Endothelial cell of umbilical vein (primary cell): ENCODE data around the gene PPM1L.

Source experiments
- CTCF ChIP-seq, 2 donors: IDR thresholded peaks; 1 replicate in 1 of 2; 2 replicates in 1 of 2; pipeline ENCODE4 v1.5.1; 2011; ENCODE audit warnings: low read length in 2 of 2, mild to moderate bottlenecking in 2 of 2, moderate library complexity in 2 of 2, control low read depth in 1 of 2, inconsistent platforms in 1 of 2, low read depth in 1 of 2; ENCODE audit not compliant: insufficient read depth in 1 of 2; ENCODE audit errors: extremely low read depth in 1 of 2
- EZH2 ChIP-seq: IDR thresholded peaks from 2 replicates; pipeline ENCODE4 v1.6.1; 2012; ENCODE audit warnings: borderline replicate concordance, low read depth, mild to moderate bottlenecking, moderate library complexity, low read length, inconsistent platforms; ENCODE audit not compliant: severe bottlenecking
- FOS ChIP-seq: IDR thresholded peaks from 2 replicates; pipeline ENCODE4 v1.6.1; 2011; ENCODE audit warnings: mild to moderate bottlenecking, low read length, moderate library complexity, borderline replicate concordance; ENCODE audit not compliant: insufficient read depth
- GATA2 ChIP-seq: IDR thresholded peaks from 2 replicates; pipeline ENCODE4 v1.7.0; 2011; ENCODE audit warnings: low read depth, mild to moderate bottlenecking, moderate library complexity, mixed read lengths, low read length; ENCODE audit not compliant: insufficient read length, insufficient read depth
- JUN ChIP-seq: IDR thresholded peaks from 2 replicates; pipeline ENCODE4 v1.6.1; 2011; ENCODE audit warnings: borderline replicate concordance, low read depth; ENCODE audit not compliant: insufficient read length, insufficient read depth
- MAX ChIP-seq: IDR thresholded peaks from 2 replicates; pipeline ENCODE4 v1.6.1; 2011; ENCODE audit not compliant: insufficient read depth, insufficient read length
- MYC ChIP-seq: IDR thresholded peaks from one replicate; pipeline ENCODE4 v1.6.1; 2011; ENCODE audit warnings: mild to moderate bottlenecking, low read depth, low read length
- POLR2A ChIP-seq: IDR thresholded peaks from 2 replicates; pipeline ENCODE4 v1.6.1; 2012; ENCODE audit warnings: low read depth, mild to moderate bottlenecking, control low read depth, low read length
- POLR2AphosphoS5 ChIP-seq: IDR thresholded peaks from 2 replicates; pipeline ENCODE4 v1.6.1; 2012; ENCODE audit warnings: low read depth, mild to moderate bottlenecking, control low read depth, low read length, moderate library complexity; ENCODE audit not compliant: insufficient read depth

- TF ChIP-seq CTCF (IDR thresholded peaks at IDR 0.05; ENCODE audit: extremely low read depth in 1 of 2, insufficient read depth in 1 of 2, low read depth in 1 of 2, low read length in 2 of 2) (no peak), POLR2A (no peak), EZH2 (no peak), POLR2AphosphoS5 (no peak), MAX (no peak), MYC (no peak), FOS (no peak), JUN (no peak), GATA2 (no peak)
Observed at GRCh38 chr3:160748787-160749186, 7.2 kb upstream of the PPM1L start.
